Thoracic aorta (tissue), 2 donors: ENCODE measurements around the gene CIDEB. TPM values are rescaled to one million over a fixed set of nuclear protein-coding genes. Genes with fewer than 3 reads are reported as not detected.
A peak's percentile ranks its signal among the peaks of the same experiment; 100 is the strongest.

ENCODE experiments used
- ATAC-seq: fragments of 150-250 bp; one replicate; pipeline ENCODE4 v1.8.0; 2017; ENCODE audit warnings: low read depth; ENCODE audit not compliant: insufficient number of reproducible peaks, low FRiP score
- DNase-seq: peaks from one replicate; pipeline ENCODE4 v3.0.0-alpha.2; 2020; ENCODE audit warnings: low spot score
- H3K27ac ChIP-seq, 2 donors: fragments of 200-600 bp; sonication (generic); 1 replicate in 1 of 2; 2 replicates in 1 of 2; pipeline ENCODE4 v1.5.1; 2016; ENCODE audit warnings: mild to moderate bottlenecking in 2 of 2, moderate library complexity in 2 of 2
- H3K27me3 ChIP-seq: fragments of 200-600 bp; sonication (generic); replicated peaks from 2 replicates; pipeline ENCODE4 v1.6.0; 2016; ENCODE audit warnings: mild to moderate bottlenecking; ENCODE audit not compliant: insufficient read depth
- H3K36me3 ChIP-seq: fragments of 200-600 bp; sonication (generic); one replicate; pipeline ENCODE4 v1.5.1; 2016
- H3K4me1 ChIP-seq, 2 donors: fragments of 200-600 bp; sonication (generic); 1 replicate in 1 of 2; 2 replicates in 1 of 2; pipeline versions ENCODE4 v1.5.1 to v1.6.0; 2016; ENCODE audit warnings: low read depth in 2 of 2, mild to moderate bottlenecking in 1 of 2; ENCODE audit not compliant: control insufficient read depth in 1 of 2
- H3K4me3 ChIP-seq: fragments of 200-600 bp; sonication (generic); 2 replicates; pipeline ENCODE4 v1.5.1; 2016; ENCODE audit warnings: mild to moderate bottlenecking
- H3K9me3 ChIP-seq: fragments of 200-600 bp; sonication (generic); 2 replicates; pipeline ENCODE4 v1.5.1; 2016
- total RNA-seq, 2 donors: library from RNA; depleted of rRNA; stranded (reverse); fragments of >200 nt; gene quantifications; one replicate each; pipeline versions ENCODE4 v1.1.0 to v1.2.3, GENCODE V29; 2016
- TF ChIP-seq, protein P1 (sequence below): fragments of 200-600 bp; sonication (generic); IDR thresholded peaks from one replicate; pipeline ENCODE4 v1.5.1; 2019; ENCODE audit warnings: antibody characterized with exemption

The CIDEB gene
- total RNA-seq, 2 donors from 2014 or later: 10.9 to 17.3 TPM

DNA sequence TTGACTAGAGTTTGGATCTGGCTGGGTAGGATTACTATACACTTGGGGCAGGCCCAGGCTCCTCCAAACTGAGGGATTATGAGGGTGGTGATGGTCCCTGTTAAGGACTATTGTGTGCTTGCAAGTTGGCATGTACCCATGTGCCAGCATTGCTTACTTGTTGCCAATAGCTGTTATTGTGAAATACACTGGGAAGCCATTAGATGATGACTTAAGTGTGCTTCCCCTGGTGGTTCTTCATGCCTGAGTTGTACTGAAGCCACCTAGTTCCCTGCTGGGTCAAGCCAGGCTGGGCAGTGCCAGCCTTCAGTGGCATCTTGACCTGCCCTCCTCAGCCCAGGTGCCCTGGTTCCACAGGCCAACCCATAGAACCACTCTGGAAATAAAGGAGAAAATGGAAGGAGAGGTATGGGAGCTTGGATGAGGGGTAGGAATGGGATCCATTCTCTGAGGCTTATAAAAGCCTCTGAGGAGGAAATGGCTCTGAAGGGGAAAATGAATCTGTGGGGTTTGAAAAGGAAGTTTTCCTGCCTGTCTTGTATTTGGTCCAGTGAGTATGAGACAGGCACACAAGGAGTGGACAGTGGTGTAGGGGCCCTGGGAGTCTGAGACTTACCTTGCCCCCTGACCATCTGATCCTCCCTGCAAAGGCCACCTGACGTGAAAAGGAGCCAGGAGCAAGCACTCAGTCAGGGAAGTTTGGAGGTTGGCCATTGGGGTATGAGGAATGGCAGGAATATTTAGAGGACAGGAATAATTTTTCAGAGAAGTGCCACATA is 4.2 kb upstream of the CIDEB start:
- no peak for DNase-seq
- no peaks in the 10 kb centered on the region for H3K9me3 ChIP-seq
- peak overlapping the region; percentile 75 for H3K4me3 ChIP-seq
- no peaks in the 10 kb centered on the region for H3K27me3 ChIP-seq
- TF ChIP-seq, protein P1, sequence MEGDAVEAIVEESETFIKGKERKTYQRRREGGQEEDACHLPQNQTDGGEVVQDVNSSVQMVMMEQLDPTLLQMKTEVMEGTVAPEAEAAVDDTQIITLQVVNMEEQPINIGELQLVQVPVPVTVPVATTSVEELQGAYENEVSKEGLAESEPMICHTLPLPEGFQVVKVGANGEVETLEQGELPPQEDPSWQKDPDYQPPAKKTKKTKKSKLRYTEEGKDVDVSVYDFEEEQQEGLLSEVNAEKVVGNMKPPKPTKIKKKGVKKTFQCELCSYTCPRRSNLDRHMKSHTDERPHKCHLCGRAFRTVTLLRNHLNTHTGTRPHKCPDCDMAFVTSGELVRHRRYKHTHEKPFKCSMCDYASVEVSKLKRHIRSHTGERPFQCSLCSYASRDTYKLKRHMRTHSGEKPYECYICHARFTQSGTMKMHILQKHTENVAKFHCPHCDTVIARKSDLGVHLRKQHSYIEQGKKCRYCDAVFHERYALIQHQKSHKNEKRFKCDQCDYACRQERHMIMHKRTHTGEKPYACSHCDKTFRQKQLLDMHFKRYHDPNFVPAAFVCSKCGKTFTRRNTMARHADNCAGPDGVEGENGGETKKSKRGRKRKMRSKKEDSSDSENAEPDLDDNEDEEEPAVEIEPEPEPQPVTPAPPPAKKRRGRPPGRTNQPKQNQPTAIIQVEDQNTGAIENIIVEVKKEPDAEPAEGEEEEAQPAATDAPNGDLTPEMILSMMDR: no peak
- peaks cover 9 to 31% of the 10 kb centered on the region in 2 donors for H3K4me1 ChIP-seq
- ATAC-seq: no peak
- H3K27ac ChIP-seq: peak overlapping the region in 1 of 2 donors; percentile 59
- no peaks in the 10 kb centered on the region for H3K36me3 ChIP-seq

DNA sequence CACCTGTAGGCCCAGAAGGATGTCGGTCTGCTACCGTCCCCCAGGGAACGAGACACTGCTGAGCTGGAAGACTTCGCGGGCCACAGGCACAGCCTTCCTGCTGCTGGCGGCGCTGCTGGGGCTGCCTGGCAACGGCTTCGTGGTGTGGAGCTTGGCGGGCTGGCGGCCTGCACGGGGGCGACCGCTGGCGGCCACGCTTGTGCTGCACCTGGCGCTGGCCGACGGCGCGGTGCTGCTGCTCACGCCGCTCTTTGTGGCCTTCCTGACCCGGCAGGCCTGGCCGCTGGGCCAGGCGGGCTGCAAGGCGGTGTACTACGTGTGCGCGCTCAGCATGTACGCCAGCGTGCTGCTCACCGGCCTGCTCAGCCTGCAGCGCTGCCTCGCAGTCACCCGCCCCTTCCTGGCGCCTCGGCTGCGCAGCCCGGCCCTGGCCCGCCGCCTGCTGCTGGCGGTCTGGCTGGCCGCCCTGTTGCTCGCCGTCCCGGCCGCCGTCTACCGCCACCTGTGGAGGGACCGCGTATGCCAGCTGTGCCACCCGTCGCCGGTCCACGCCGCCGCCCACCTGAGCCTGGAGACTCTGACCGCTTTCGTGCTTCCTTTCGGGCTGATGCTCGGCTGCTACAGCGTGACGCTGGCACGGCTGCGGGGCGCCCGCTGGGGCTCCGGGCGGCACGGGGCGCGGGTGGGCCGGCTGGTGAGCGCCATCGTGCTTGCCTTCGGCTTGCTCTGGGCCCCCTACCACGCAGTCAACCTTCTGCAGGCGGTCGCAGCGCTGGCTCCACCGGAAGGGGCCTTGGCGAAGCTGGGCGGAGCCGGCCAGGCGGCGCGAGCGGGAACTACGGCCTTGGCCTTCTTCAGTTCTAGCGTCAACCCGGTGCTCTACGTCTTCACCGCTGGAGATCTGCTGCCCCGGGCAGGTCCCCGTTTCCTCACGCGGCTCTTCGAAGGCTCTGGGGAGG is 3.1 kb upstream of the CIDEB start, which contains the start of gene LTB4R:
TSS of gene LTB4R (plus strand) at position 857 of the 959 bp plus-strand sequence. CDS start 4,150 bp downstream, outside the sequence.
- peak within 1 kb of the TSS; percentile 39 to 59 for H3K27ac ChIP-seq
- no peaks in the 10 kb centered on the region for H3K27me3 ChIP-seq
- peak; percentile 50 for ATAC-seq
- H3K9me3 ChIP-seq: no peaks in the 10 kb centered on the region
- peaks cover 5 to 23% of the 10 kb centered on the region in 2 donors for H3K4me1 ChIP-seq
- peaks cover 8% of the 10 kb centered on the region for H3K36me3 ChIP-seq
- TF ChIP-seq, protein P1: peak; percentile 44
- DNase-seq: no peak
- peak within 1 kb of the TSS; percentile 75 for H3K4me3 ChIP-seq

DNA sequence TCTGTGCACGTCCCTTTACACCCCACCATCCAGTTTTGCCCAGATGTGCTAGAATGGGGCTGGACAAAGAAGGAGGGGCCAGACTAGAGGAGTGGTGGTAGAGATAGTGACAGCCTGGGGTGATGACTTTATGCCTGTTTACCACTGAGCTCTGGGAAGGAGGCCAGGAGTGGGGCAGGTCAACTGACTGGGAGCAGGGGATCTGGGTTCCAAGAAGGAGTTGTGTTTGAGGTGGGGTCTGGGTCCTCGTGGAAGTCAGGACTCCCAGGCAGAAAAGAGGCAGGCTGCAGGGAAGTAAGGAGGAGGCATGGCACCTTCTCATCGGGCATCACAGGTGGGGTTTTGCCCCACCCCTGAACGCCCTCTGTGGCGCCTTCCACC is 2.5 kb upstream of the CIDEB start:
- H3K4me1 ChIP-seq: peaks cover 5 to 21% of the 10 kb centered on the region in 2 donors
- peak overlapping the region in 1 of 2 donors; percentile 59 for H3K27ac ChIP-seq
- peak overlapping the region; percentile 75 for H3K4me3 ChIP-seq
- no peak for DNase-seq
- H3K9me3 ChIP-seq: no peaks in the 10 kb centered on the region
- H3K27me3 ChIP-seq: no peaks in the 10 kb centered on the region
- H3K36me3 ChIP-seq: peaks cover 13% of the 10 kb centered on the region
- TF ChIP-seq, protein P1: no peak
- no peak for ATAC-seq

DNA sequence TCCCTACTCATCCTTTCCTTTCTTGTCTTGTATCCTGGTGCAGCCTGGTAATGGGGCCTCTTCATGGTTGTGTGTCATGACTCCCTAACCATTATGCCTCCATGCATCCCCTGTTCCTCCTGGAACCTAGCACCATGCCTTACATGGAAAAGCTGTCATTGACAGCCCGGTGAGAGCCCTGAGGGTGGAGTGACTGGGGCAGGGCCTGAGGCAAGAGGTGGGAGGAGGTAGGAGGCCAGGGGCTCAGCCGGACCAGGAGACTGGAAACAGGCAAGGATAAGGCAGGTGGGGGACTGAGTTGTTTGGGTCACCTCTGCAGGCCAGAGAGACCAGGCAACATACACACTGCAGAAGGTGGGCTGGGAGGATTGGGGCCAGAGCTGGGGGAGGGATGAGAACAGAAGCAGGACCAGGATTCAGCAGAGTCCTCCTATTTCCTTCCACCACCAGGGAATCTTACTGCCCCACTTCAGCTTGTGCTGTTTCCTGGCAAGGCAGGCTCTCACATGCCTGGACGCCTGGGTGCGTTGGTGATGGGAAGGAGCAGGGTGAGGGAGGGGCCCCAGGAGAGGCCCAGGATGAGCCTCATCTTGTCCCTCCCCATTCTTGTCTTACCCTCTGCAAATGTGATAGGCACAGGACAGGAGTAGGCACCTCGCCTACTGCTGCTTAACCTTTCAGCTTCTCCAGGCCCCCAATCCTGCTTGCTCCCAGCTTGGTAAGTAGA is 1.9 kb upstream of the CIDEB start, which contains the start of gene LTB4R2:
TSS of gene LTB4R2 (plus strand) at position 603 of the 727 bp plus-strand sequence. CDS start 525 bp downstream, outside the sequence.
- ATAC-seq: no peak
- Histone ChIP-seq H3K27ac (peak within 1 kb of the TSS; percentile 39 to 59), H3K4me3 (peak within 1 kb of the TSS; percentile 75), H3K27me3 (no peaks in the 10 kb centered on the region), H3K9me3 (no peaks in the 10 kb centered on the region), H3K36me3 (peaks cover 19% of the 10 kb centered on the region), H3K4me1 (peaks cover 5 to 21% of the 10 kb centered on the region in 2 donors)
- DNase-seq: no peak
- TF ChIP-seq, protein P1: no peak
